HAP-1 (cell line): ENCODE data around the gene VPS9D1.
"Not testable (repeated sequence)": the region's sequence is repeated elsewhere in the genome, so short reads cannot be mapped to it uniquely, and the experiment has no call there.

Experiments
- DNase-seq, 2 experiments: peaks; one replicate each; pipeline ENCODE4 v3.0.0-alpha.2; 2016 to 2020; ENCODE audit warnings: low spot score in 2 of 2
- H3K27me3 ChIP-seq: fragments of 250-450 bp; sonication (Bioruptor Pico); 2 replicates; pipeline ENCODE4 v1.5.1; 2020; ENCODE audit warnings: low read depth, mild to moderate bottlenecking, moderate library complexity
- H3K36me3 ChIP-seq: fragments of 250-450 bp; sonication (Bioruptor Pico); replicated peaks from 2 replicates; pipeline ENCODE4 v1.5.1; 2020; ENCODE audit warnings: mild to moderate bottlenecking
- H3K4me1 ChIP-seq: fragments of 250-450 bp; sonication (Bioruptor Pico); 2 replicates; pipeline ENCODE4 v1.5.1; 2020; ENCODE audit warnings: mild to moderate bottlenecking
- H3K4me3 ChIP-seq: fragments of 250-450 bp; sonication (Bioruptor Pico); 2 replicates; pipeline ENCODE4 v1.5.1; 2020; ENCODE audit warnings: mild to moderate bottlenecking, moderate library complexity
- H3K9me3 ChIP-seq: fragments of 250-450 bp; sonication (Bioruptor Pico); 2 replicates; pipeline ENCODE4 v1.5.1; 2020; ENCODE audit warnings: mild to moderate bottlenecking, moderate library complexity
- in situ Hi-C: fragments of 300-500 bp; cut with MboI; formaldehyde crosslinking; loops from 3 replicates; pipeline ENCODE4 v1.14.3; 2020; ENCODE audit warnings: low sequenced_read_pairs, inconsistent platforms, mixed read lengths

The VPS9D1 gene

GRCh38 chr16:89689621-89690020 lies 31.1 kb downstream of the VPS9D1 start:
- H3K4me1 ChIP-seq, H3K27me3 ChIP-seq, in situ Hi-C loops, H3K4me3 ChIP-seq, DNase-seq, H3K9me3 ChIP-seq: not testable (repeated sequence)
- peaks cover 36% of the 10 kb centered on the region for H3K36me3 ChIP-seq

GRCh38 chr16:89689142-89689541 lies 31.6 kb downstream of the VPS9D1 start:
- Histone ChIP-seq H3K36me3 (peaks cover 33% of the 10 kb centered on the region), H3K27me3 (no peaks in the 10 kb centered on the region), H3K4me3 (no peak overlapping the region), H3K9me3 (peaks cover 10% of the 10 kb centered on the region), H3K4me1 (peaks cover 7% of the 10 kb centered on the region)
- in situ Hi-C loops = no loop called here
- DNase-seq = no peak

GRCh38 chr16:89688395-89688794 lies 32.3 kb downstream of the VPS9D1 start:
- Histone ChIP-seq H3K4me3 (no peak overlapping the region), H3K36me3 (peaks cover 26% of the 10 kb centered on the region), H3K4me1 (peaks cover 7% of the 10 kb centered on the region), H3K27me3 (no peaks in the 10 kb centered on the region), H3K9me3 (peaks cover 10% of the 10 kb centered on the region)
- in situ Hi-C loops = no loop called here
- DNase-seq = no peak

- DNase-seq = peak in 1 of 2 experiments; percentile 46
- Histone ChIP-seq H3K9me3 (peaks cover 10% of the 10 kb centered on the region), H3K4me1 (peaks cover 7% of the 10 kb centered on the region), H3K4me3 (peak overlapping the region; percentile 68), H3K27me3 (no peaks in the 10 kb centered on the region), H3K36me3 (peaks cover 22% of the 10 kb centered on the region)
- in situ Hi-C loops = no loop called here
These were observed 33.4 kb downstream of the VPS9D1 start for GRCh38 chr16:89687092-89687940.

DNA sequence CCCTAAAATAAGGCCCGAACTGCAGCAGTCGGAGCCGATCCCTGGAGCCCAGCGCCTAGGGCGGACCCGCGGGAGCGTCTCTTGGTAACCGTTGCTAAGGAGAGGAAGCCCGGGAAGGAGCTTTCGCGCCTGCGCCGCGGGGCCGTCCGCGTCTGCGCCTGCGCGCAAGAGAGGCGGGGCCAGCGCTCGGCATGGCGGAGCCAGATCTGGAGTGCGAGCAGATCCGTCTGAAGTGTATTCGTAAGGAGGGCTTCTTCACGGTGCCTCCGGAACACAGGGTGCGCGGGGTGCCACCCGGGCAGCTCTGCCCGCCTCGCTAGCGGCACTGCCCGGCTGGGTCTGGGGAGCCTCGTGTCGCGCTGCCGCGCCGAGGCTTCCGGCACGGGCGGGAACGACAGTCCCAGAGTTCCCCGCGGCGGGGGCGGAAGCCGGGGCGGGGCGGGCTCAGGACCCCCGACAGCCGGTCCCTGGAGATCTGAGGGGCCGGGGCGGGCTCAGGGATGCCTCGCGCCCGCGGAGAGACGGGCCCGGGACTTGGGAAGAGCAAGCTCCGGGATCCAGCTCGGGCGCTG lies 34.1 kb downstream of the VPS9D1 start, which contains the start of gene CDK10:
Gene CDK10 (plus strand): TSS at position 170 of the 572 bp plus-strand sequence. CDS start 22 bp downstream, at position 192.
- in situ Hi-C loops = no loop called here
- Histone ChIP-seq H3K4me3 (peak within 1 kb of the TSS; percentile 68), H3K36me3 (peaks cover 19% of the 10 kb centered on the region), H3K9me3 (peaks cover 10% of the 10 kb centered on the region), H3K4me1 (peaks cover 7% of the 10 kb centered on the region), H3K27me3 (no peaks in the 10 kb centered on the region)
- DNase-seq = peak; percentile 83 to 94

DNA sequence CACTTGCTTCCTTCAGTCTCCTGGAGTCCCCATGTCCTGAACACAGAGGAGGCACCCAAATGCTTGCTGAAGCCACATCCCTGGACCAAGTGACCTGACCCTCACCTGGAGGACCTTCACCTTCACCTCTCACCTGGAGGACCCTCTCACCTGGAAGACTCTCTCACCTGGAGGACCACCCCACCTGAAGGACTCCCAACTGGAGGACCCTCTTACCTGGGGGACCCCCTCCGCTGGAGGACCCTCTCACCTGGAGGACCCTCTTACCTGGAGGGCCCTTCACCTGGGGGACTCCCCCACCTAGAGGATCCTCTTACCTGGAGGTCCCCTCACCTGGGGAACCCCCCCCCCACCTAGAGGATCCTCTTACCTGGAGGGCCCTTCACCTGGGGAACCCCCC lies 34.8 kb downstream of the VPS9D1 start:
- in situ Hi-C loops = no loop called here
- H3K4me3 ChIP-seq = no peak overlapping the region

GRCh38 chr16:89678258-89678657 lies 42.4 kb downstream of the VPS9D1 start:
- no peak for DNase-seq
- Histone ChIP-seq H3K36me3 (no peaks in the 10 kb centered on the region), H3K4me3 (no peak overlapping the region), H3K4me1 (no peaks in the 10 kb centered on the region), H3K27me3 (no peaks in the 10 kb centered on the region), H3K9me3 (peaks cover 11% of the 10 kb centered on the region)
- in situ Hi-C loops = no loop called here

More for the DNA sequence above, 34.8 kb downstream of the VPS9D1 start:
- Histone ChIP-seq H3K27me3 (no peaks in the 10 kb centered on the region), H3K36me3 (peaks cover 16% of the 10 kb centered on the region), H3K9me3 (peaks cover 10% of the 10 kb centered on the region), H3K4me1 (peaks cover 7% of the 10 kb centered on the region)
- DNase-seq = no peak

- Histone ChIP-seq H3K36me3 (no peaks in the 10 kb centered on the region), H3K27me3 (no peaks in the 10 kb centered on the region), H3K4me1 (no peaks in the 10 kb centered on the region), H3K9me3 (no peaks in the 10 kb centered on the region; the same call in 1 of the 2 replicates), H3K4me3 (no peak overlapping the region)
- in situ Hi-C loops = no loop called here
- DNase-seq = no peak
These were observed 48.3 kb downstream of the VPS9D1 start for GRCh38 chr16:89672177-89672941.

DNA sequence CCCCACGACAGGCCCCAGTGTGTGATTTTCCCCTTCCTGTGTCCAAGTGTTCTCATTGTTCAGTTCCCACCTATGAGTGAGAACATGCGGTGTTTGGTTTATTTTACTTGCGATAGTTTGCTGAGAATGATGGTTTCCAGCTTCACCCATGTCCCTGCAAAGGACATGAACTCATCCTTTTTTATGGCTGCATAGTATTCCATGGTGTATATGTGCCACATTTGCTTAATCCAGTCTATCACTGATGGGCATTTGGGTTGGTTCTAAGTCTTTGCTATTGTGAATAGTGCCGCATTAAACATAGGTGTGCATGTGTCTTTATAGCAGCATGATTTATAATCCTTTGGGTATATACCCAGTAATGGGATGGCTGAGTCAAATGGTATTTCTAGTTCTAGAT lies 49.1 kb downstream of the VPS9D1 start:
- H3K36me3 ChIP-seq, DNase-seq, H3K27me3 ChIP-seq, H3K9me3 ChIP-seq, H3K4me1 ChIP-seq, H3K4me3 ChIP-seq, in situ Hi-C loops: not testable (repeated sequence)

DNA sequence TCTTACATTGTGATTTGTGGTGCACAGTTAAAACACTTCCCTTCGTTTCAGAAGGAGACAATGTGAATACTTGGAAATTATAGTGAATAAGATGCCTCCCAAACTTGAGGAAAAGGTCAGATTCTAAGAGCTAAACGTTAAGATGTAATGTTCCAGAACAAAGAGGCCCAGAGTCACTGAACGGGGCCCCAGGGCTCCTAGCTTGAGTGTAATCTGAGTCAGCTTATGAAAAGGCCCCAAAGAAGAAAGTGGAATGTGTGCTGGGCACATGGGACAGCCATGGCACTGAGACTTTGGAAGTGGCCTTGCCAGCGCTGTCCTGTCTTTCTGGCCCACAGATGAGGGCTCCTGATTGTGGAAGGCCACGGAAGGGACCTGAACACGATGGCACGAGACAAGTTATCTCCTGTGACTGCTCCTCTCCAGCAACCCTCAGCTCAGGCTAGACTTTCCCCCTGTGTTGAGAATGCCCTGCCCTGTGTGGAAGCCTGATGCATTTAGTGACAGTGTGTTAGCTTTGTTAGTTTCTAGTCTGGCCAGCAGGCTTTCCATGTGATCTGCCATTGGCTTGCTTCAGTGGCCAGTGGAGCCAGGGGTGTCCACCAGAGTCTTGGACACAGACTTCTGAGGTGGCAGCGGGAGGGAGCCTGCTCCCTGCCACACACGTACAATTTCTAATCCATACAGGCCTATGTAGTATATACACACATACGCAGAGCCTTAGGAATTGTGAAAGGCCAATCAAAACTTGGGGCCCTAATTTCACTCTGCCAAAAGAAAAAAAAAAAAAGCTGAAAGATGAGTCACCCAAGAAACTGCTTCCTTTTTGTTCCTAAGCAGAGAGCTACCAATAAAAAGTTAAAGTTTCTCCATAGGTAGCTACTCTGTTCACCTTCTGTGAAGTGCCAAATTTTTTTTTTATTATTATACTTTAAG lies 49.9 kb downstream of the VPS9D1 start:
- H3K36me3 ChIP-seq = no peaks in the 10 kb centered on the region
- no peaks in the 10 kb centered on the region for H3K4me1 ChIP-seq
- in situ Hi-C loops = no loop called here
- H3K4me3 ChIP-seq = no peak overlapping the region
- H3K9me3 ChIP-seq = no peaks in the 10 kb centered on the region
- DNase-seq = no peak
- H3K27me3 ChIP-seq = no peaks in the 10 kb centered on the region

DNA sequence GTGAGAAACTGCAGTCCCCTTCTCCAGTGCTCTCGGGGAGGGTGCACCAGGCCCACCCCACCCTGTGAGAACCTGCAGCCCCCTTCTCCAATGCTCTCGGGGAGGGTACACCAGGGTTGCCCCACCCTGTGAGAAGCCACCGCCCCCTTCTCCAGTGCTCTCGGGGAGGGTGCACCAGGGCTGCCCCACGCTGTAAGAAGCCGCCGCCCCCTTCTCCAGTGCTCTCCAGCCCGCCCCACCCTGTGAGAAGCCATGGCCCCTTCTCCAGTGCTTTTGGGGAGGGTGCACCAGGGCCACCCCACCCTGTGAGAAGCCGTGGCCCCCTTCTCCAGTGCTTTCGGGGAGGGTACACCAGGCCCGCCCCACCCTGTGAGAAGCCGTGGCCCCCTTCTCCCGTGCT lies 50.9 kb downstream of the VPS9D1 start:
- Histone ChIP-seq H3K4me1 (no peaks in the 10 kb centered on the region), H3K4me3 (no peak overlapping the region), H3K36me3 (no peaks in the 10 kb centered on the region), H3K9me3 (no peaks in the 10 kb centered on the region), H3K27me3 (no peaks in the 10 kb centered on the region)
- DNase-seq = no peak
- in situ Hi-C loops = no loop called here

DNA sequence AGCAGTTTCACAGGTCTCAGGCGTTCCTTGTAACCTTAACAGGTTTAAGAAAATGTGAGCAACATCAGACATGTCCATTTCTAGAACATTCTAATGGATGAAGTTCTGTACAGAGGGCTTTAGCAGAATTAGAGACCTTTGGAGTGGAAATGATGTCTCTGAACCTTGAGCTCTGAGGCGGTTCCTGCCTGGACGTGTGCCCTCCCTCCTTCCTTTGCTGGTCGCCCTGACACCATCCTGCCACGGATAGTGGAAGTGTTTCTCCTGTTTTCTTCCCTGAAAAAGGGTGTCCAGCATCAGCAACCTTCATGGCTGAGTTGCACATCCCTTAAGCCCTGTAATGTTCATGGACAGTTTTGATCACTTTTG lies 51.9 kb downstream of the VPS9D1 start:
- DNase-seq = no peak
- H3K4me1 ChIP-seq = no peaks in the 10 kb centered on the region
- no peak overlapping the region for H3K4me3 ChIP-seq

GRCh38 chr16:89667633-89668032 lies 53.1 kb downstream of the VPS9D1 start:
- Histone ChIP-seq H3K9me3 (no peaks in the 10 kb centered on the region), H3K27me3 (no peaks in the 10 kb centered on the region), H3K4me3 (no peak overlapping the region), H3K36me3 (0 out of 2 replicates have a peak, but pooled peaks cover 7% of the 10 kb centered on the region), H3K4me1 (no peaks in the 10 kb centered on the region)
- in situ Hi-C loops = no loop called here
- no peak for DNase-seq

More for the DNA sequence above, 51.9 kb downstream of the VPS9D1 start:
- H3K9me3 ChIP-seq = no peaks in the 10 kb centered on the region
- 0 out of 2 replicates have a peak, but pooled peaks cover 2% of the 10 kb centered on the region for H3K36me3 ChIP-seq
- in situ Hi-C loops = no loop called here
- no peaks in the 10 kb centered on the region for H3K27me3 ChIP-seq
